CD4-positive, alpha-beta T cell treated with Interleukin-15 for 4 hours (primary cell): ENCODE measurements around the gene MROH9.

Experiments
- DNase-seq: peaks from one replicate; pipeline ENCODE4 v3.0.0-alpha.2; 2020; ENCODE audit warnings: low spot score

The MROH9 gene

DNA sequence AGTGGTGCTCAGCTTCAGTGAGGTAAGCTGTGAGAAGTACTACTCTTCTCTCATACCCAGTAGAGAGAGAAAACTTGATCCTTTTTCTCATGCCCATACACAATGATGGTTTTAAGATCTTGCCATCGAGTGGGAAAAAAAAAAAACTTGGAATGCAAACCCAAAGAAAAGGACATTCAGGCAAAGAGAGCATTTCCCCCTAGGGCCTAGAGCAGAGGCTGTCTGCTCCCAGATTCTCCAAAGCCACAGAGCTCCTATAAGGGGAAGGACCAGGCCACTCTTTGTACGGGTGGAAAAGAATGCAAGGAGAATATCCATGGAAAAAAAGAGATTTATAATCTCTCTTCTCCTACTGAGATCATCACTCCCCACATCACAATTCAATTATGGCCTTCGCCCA, 34.9 kb downstream of the MROH9 start:
- no peak for DNase-seq

DNA sequence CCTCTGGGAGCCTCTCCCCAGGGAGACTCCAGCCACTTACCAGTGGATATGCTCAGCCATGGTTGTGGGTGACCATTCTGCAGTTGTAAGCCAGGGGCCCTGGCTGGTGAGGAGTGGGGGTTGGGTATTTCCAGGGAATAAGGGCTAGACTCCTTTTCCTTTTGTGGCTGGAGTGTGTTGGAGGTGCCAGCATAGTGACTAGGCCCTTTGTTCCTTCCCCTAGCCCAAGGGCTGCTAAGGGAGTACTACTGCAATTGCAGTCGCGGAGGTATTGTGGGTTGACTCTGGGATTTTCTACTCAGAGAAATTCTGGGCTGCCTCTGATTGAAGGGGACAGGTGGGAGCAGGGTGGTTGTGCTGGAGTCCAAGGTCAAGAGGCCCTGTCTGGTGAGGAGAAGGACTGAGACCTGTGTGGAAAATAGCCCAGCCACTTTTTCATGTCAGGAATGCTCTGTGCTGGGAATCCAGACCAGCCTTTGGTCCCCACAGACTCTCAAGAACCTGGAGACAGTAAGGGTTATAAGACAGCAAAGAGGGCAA, 43.1 kb downstream of the MROH9 start:
- no peak for DNase-seq

DNA sequence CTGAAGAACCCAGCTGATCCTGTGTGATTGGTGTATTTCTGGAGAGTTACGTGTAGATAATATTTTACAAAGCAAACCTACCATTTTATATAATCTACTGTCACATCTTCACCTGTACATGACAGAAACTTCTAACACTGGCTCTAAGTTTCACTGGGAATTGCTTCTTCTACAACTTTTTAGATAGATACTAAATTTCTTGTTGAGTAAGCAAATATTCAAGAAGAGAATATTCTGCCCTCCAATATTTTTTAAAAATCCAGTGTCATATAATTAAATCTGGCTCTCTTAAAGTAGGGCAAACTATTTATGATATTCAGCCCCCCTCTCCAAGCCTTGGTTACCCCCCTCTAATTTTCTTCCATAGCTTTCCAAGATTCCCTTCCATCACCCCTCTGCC, 50.1 kb downstream of the MROH9 start:
- no peak for DNase-seq

DNA sequence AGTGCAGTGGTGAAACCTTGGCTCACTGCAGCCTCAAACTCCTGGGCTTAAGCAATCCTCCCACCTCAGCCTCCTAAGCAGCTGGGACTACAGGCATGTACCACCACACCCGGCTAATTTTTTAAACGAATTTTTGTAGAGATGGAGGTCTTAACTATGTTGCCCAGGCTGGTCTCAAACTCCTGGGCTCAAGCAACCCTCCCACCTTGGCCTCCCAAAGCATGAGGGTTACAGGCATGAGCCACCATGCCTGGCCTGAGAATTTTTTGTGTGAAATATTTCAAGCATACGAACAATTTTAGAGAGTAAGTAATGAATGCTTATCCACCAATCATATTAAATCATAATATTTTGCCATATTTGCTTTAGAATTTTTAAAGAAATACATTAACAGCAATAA, 51.6 kb downstream of the MROH9 start:
- no peak for DNase-seq

DNA sequence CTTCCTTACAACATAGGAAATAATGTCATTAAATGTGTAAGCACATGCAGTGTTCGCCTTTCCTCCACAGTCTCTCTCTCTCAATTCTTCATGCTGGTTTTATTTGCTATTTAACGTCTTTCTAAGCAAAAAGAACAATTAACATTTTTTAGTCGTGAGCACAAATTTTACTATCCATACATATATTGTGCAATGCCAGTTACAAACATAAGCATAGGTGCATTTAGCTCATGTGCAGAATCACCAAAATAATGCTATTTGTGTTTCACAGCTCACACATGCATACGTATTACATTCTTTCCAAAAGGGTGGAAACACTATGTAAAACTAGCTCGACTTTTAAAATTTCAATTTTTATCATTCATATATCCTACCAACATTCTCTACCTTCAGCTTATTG, 52.1 kb downstream of the MROH9 start:
- DNase-seq, result no peak

DNA sequence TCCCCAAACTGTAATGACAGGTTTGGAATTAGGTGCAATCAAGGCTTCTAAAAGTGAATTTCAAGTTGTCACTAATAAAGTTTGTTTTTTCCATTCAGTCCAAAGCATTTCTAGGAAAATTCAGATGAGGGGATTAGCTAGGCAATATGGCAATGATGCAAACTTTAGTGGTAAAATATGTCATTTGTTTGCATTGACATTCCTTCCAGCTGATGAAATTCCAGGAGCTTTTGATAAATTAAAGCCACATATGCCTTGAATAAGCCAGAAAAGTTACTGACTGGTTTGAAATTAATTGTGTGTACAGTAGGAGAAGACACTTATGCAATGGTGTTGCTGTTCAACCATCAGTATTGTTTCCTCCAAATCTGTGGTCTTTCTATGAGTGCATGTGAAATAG, 57.8 kb downstream of the MROH9 start:
- DNase-seq, result no peak

DNA sequence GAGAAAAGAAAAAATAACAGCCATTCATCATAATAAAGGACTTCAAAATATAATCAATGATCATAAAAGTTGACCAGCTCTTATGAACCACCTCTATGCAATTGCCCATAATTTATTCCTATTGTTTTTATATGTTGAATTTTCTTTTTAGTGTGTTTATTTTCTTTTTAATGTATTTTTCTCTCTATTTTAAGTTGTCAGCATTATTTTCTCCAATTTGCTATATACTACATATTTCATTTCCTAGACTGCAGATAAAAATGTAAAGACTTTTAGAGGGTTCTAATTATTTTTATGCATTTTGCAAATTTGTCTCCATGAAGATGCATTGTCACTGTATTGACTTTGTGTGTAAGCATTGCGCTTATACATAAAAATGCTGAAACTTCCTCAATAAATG, 58.4 kb downstream of the MROH9 start:
- no peak for DNase-seq

DNA sequence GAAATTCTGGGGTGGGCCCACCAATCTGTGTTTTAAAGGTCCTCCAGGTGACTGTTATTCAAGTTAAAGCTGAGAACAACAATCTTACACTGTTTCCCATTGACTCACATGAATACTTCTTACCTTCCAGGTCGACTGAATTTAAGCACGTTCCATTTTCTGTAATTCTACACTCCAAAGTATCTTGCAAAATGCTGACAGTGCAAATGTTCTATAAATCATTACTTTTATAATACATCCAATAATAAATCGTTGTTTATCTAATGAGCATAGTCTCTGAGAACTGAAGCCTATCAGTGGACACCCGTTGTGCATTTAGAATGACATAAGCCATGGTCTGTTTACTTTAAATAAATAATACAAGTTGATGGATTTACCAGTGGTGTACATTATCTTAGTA, 79.5 kb downstream of the MROH9 start:
- no peak for DNase-seq

DNA sequence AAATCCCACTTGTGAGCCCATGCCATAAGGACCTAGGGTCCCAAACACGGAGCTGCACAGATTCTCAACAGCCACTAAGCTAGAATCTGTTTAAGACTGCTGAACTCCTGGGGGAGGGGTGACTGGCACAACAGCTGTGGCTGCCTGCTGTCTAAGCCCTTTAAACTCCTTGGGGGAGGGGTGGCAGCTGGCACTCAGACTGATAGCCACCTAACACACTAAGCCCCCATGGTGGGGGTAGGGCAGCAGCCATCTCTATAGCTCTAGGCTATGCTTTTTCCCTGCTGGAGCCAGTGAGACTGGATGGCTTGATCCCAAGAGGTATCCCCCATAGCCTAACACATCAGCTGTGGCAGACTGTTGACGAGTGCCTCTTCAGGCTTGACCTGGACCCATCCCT, 82.1 kb downstream of the MROH9 start:
- no peak for DNase-seq

DNA sequence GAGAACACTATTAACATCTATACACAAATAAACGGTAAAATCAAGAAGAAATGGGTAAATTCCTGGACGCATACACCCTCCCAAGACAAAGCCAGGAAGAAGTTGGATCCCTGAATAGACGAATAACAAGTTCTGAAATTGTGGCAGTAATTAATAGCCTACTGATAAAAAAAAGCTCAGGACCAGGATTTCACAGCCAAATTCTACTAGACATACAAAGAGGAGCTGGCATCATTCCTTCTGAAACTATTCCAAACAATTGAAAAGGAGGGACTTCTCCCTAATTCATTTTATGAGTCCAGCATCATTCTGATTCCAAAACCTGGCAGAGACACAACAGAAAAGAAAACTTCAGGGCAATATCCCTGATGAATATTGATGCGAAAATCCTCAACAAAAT, 84.6 kb downstream of the MROH9 start:
- no peak for DNase-seq

DNA sequence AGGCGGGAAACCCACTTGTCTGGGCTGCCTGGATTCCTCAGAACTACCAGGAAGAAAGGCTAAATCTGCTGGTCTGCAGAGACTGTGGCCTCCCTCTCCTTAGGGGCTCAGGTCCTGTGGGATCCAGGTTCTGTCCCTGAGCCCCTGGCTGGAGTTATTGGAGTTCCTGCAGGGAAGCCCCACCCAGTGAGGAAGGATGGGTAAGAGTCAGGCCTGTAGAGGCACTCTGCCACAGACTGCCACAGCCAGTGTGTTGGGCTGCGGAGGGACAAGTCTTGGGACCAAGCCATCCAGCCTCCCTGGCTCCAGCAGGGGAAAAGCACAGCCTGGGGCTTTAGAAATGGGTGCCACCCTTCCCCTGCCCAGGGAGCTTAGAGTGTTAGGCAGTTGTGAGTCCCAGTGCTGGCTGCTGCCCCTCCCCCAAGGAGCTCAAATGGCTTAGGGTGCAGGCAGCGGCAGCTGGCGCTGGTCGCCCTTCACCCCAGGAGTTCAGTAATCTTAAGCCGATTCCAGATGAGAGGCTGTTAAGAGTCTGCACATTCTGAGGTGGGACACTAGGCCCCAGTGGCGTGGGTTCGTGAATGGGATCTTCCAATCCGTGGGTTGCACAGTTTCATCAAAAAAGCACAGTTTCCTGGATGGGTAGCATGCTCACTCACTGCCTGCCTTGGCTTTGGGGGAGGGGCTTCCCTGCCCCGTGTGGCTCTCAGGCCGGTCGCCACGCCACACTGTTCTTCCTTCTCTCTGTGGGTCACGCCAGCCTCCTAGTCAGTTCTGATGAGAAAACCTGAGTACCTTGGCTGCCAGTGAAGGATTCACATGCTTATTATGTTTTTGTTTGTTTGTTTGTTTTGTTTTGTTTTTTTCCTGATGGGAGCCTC, 97.7 kb downstream of the MROH9 start:
- DNase-seq, result no peak

DNA sequence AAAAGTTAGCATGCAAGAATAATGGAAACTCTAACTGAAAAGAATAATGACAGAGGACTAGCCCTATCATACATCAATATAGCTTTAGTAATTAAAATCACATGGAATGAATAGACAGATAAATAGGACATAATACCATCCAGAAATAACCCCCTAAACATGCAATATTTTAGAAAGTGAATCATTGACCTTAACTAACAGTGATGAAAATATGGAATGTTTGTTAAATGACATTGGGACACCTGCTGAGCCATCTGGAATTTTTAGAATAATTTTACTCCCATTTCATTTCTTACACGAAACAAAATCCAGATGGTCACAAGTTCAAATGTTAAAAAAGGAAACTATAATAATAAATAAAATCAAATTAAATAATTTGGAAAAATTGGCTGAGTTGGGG, 102.3 kb downstream of the MROH9 start:
- DNase-seq, result no peak

DNA sequence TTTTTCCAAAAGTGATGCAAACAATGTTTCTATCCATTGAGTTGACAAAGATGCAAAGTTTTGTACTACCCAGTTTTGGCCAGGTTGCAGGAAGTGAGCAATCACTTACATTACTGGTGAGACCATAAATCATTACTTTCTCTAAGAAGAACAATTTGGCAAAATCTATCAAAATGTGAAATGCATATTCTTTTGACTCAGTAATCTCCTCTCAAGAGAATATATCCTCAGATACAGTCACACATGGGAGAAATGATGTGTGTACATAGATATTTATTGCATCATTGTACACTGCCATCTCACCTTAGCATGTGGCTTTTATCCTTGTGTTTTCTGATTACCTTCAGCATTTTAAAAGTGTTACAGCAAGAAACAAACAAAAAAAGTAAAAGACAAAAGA, 103.0 kb downstream of the MROH9 start:
- no peak for DNase-seq

DNA sequence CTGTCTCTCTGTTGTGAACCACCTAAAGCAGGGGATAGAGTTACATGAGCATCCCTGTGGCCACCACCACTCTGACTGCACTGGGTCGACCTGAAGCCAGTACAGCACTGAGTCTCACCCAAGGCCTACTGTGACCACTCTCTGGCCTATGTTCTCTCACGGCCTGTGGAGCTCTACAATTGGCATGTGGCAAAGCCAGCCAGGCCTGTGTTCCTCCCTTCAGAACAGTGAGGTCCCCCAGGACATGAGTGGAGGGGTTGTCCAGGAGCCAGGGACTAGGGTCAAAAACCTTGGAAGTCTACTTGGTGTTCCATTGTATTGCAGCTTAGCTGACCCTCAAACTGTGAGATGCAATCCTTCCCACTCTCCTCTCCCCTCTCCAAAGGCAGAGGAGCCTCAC, 112.7 kb downstream of the MROH9 start:
- no peak for DNase-seq

DNA sequence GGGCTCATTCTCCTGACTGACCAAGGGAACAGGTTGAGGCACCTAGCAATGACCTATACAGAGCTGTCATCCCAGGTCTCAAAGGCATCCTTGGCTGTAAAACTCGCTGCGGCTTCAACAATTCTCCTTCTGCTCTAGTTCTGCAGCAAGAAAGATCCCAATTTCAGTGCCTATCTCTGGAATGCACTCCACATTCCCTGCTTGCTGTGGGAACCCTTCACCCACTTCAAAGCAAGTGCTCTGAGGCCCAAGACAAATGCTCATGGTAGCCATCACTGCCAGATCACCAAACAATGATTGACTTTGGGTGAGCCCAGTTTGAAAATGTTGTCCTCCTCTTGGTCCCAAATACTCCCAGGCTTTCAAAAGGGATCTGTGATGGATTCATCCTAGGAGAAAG, 117.6 kb downstream of the MROH9 start:
- no peak for DNase-seq

DNA sequence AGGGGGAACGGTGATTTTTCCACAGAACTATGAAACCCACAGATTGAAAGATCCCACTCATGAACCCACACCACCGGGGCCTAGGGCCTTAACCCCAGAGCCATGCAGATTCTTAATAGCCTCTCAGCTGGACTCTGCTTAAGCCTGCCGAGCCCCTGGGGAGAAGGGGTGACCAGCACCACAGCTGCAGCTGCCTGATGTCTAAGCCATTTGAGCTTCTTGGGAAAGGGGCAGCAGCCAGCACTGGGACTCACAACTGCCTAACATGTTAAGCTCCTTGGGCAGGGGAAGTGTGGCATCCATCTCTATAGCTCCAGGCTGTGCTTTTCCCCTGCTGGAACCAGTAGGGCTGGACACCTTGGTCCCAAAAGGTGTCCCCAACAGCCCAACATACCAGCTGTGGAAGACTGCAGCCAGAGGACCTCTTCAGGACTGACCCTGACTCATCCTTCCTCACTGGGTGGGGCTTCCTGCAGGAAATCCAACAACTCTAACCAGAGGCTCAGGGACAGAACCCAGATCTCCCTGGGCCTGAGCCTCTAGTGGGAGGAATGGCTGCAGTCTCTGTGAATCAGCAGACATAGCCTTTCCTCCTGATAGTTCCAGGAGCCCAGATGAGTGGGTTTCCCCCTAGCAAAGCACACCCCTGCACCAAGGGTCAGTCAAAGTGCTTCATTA, 120.8 kb downstream of the MROH9 start:
- DNase-seq, result no peak

DNA sequence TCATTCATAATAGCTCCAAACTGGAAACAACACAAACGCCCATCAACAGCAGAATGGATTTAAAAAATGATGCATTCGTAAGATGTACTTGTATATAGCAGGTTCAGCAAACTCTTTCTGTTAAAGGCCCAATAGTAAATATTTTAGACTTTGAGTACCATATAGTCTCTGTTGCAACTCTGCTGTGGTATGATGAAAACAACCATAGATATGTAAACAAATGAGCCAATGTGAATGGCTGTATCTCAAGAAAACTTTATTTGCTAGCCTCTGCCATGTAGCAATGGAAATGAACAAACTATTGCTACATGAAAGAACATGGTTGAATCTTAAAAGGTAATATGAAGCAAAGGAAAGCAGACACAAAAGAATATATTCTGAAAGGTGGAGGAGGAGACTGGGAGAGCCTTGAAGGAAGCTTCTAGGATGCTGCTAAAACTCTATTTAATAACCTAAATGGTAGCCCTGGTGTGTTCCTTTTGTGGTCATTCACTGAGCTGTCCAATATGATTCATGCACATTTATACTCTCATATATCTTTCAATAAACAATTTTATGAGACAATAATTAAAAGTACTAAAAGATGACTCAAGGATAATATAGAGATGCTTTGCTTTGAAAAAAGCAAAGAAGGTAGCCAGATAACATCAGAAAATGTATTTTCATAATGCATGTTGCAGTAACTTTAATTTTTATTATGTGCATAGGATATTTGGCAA, 126.2 kb downstream of the MROH9 start:
- DNase-seq, result no peak

DNA sequence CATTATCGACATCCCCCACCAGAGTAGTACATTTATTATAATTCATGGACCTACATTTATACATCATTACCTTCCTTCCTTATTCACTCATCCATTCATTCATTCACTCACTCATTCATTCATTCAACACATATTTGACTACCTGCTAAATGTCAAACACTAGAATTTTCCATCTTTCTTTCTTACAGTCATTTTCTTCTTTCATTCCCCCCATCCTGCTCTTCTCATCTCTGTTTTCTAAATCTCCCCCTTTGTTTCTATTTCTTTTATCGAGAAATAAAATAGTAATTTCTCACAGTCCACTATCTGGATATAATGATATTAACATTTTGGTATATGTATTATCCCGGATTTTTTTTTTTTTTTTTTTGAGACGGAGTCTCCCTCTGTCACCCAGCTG, 127.6 kb downstream of the MROH9 start:
- no peak for DNase-seq

DNA sequence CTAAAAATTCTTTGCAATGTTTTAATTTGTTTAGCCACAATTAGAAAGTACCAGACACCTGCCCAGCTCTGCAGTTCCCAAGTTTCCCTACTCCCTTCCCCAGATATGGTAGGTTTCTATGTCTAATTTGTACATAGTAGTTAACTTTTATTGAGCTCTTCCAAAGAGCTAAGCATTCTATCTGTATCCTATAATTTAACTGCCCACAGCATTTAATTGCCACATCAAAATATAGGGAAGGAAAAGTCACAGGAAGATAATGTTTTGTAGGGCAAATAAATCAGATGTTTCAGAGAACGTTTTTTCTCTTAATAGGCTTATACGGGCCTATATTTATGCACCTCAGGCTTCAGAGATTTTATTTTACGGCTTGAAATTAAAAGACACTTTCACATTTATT, 139.7 kb downstream of the MROH9 start:
- DNase-seq, result no peak

DNA sequence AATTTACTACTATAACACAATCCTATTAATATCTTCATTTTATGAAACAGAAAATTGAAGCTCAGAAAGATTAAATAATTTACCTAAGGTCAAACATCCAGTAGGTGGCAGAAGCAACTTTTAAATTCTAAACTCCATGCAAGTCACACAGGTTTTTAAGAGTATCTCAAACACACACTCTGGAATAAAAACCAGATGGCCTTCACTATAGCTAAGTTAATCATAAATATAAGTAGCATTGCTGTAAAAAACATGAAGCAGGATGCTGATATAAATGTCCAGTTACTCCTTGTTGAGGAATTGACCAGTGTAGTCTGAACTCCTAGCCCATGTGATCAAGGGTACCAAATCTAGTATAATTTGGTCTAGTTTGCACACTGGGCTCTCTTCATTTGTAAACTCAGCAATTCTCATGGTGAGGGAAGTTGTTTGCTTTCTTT, 146.0 kb downstream of the MROH9 start:
- no peak for DNase-seq

DNA sequence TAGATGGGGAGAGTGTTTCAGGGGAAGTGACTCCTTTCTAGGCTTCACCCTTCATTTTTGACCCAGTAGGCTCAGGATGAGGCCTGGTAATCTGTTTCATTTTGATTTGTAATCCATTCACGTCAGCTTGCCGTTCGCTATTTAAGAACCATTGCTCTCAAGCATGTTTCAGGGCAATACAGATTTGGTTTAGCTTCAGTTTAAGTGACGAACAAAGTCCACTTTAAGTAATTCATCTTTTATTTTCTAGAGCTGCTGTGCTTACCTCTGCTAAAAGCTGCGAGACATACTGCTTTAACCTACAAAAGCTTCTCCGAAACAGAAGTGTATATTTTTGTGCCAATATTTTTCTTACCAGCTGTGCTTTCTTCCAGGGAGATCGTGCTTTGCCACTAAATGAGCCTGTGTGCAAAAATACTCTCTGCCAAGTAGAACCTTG, 146.4 kb downstream of the MROH9 start:
- no peak for DNase-seq

DNA sequence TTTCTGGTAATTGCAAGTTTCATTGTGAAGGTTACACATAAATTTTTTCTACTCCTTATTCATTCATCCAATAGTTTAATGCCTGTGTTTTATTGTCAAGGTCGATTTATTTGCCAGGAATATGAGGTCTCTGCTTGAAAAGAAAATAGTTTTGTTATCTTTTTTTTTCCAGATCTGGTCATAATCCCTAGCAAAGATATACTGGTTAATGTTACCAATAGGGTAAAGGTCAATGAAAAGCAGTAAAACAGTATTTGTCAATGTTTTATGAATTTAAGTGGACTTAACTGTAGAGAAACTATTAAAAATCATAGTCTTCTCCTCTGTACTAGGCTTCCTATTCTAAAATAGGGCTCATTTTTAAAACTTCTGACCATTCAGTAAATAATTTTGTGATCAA, 147.3 kb downstream of the MROH9 start:
- DNase-seq, result no peak

DNA sequence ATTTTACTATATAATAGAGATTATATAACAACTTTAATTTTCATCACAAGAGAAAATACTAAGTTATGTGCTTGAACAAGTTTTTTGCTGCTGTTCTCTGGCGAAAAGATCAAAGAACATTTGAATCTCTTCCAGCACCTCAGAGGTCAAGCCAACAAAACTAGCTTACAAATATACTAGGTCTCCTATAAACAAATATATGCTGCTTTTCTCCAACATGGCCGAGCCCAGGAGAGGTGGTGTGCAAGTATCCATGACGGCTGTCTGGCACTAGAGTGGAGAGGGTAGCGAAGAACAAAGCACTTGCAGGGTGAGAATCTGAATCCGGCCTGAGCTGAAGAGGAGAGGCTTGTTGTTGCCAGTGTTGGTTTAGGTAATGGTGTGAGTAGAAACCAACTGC, 147.9 kb downstream of the MROH9 start:
- no peak for DNase-seq
